ENCODE results near the gene KDM7A. TPM values are rescaled to one million over a fixed set of nuclear protein-coding genes. Genes with fewer than 3 reads are reported as not detected.

KDM7A gene
- total and polyA plus RNA-seq, 2 of the 8 experiments (the other 6 are each of a cell fraction or from before 2014, with no cell fraction given): 2.2 to 12.5 TPM

- Histone ChIP-seq H3K4me2 (ENCODE audit: insufficient read depth in 1 of 2, low read depth in 2 of 2, low read length in 2 of 2) (no peak overlapping the region), H3K9me3 (ENCODE audit: insufficient read depth in 2 of 2, low read depth in 1 of 2, low read length in 1 of 2) (no peaks in the 10 kb centered on the region), H4K8ac (ENCODE audit: extremely low read depth, insufficient read depth, low read length) (no peak overlapping the region), H3K56ac (replicated peaks; ENCODE audit: insufficient read length, low read depth, low read length) (no peak overlapping the region), H3K14ac (ENCODE audit: insufficient read length) (no peak overlapping the region), H2BK20ac (ENCODE audit: low read length) (no peak overlapping the region), H3K18ac (ENCODE audit: extremely low read depth, low read length) (no peak overlapping the region), H2BK12ac (ENCODE audit: low read depth, low read length) (no peak overlapping the region), H3K9ac (replicated peaks in 1 of 4; ENCODE audit: extremely low read depth in 1 of 4, low read depth in 3 of 4, low read length in 3 of 4) (no peak overlapping the region), H3K36me3 (ENCODE audit: control insufficient read depth in 2 of 4, insufficient read depth in 4 of 4, low read length in 3 of 4) (no peaks in the 10 kb centered on the region), H4K91ac (replicated peaks; ENCODE audit: insufficient read length, low read length) (no peak overlapping the region), H3K23me2 (ENCODE audit: low read depth, low read length) (no peaks in the 10 kb centered on the region), H2BK15ac (ENCODE audit: low read length) (no peak overlapping the region; the same call in 1 of the 2 replicates), H2AK5ac (ENCODE audit: low read depth, low read length) (no peak overlapping the region), H3K79me2 (ENCODE audit: control insufficient read depth in 1 of 2, insufficient read depth in 2 of 2, low read length in 2 of 2) (no peaks in the 10 kb centered on the region), H3K79me1 (ENCODE audit: low read depth, low read length) (no peaks in the 10 kb centered on the region), H4K5ac (ENCODE audit: insufficient read length, low read depth, low read length) (no peak overlapping the region), H3K23ac (ENCODE audit: insufficient read length) (no peak overlapping the region), H3K4me3 (ENCODE audit: extremely low read depth in 1 of 4, insufficient read depth in 2 of 4, low read depth in 3 of 4, low read length in 4 of 4) (no peak overlapping the region), H3K27ac (ENCODE audit: low read depth, low read length) (no peak overlapping the region), H3K27me3 (replicated peaks in 1 of 4; ENCODE audit: control insufficient read depth in 3 of 4, extremely low read depth in 1 of 4, insufficient read depth in 3 of 4, low read length in 3 of 4) (no peaks in the 10 kb centered on the region), H3K4me1 (replicated peaks in 1 of 4; ENCODE audit: control insufficient read depth in 3 of 4, insufficient read depth in 4 of 4, low read length in 3 of 4) (no peaks in the 10 kb centered on the region), H2BK5ac (ENCODE audit: low read depth, low read length) (no peak overlapping the region), H2BK120ac (replicated peaks; ENCODE audit: low read depth, low read length) (no peak overlapping the region), H2AFZ (ENCODE audit: low read length) (no peak overlapping the region), H4K20me1 (replicated peaks in 1 of 2; ENCODE audit: control insufficient read depth in 1 of 2, insufficient read depth in 2 of 2, low read length in 2 of 2) (no peaks in the 10 kb centered on the region), H3K4ac (replicated peaks; ENCODE audit: insufficient read length, low read depth, low read length) (no peak overlapping the region)
- DNase-seq (ENCODE audit: low read depth in 1 of 2, low spot score in 2 of 2) (no peak), FAIRE-seq (no peak)
- 88% methylated on average over 3 of the region's 3 CpGs; no CpG with 5 or more reads in 1 of the 2 experiments for WGBS, 2 experiments (ENCODE audit: extremely low coverage in 1 of 2, insufficient coverage in 1 of 2, insufficient read length in 1 of 2, insufficient replicate concordance in 2 of 2, low coverage in 1 of 2, low lambda C conversion rate in 2 of 2, missing lambda C conversion rate in 1 of 2)
- CTCF ChIA-PET (ENCODE audit: partially characterized antibody): interaction anchor here (0.6 kb wide), 1 partner anchor 171 kb away, joined by 3 read pairs; no protein-coding TSS in a partner anchor
- POLR2A ChIA-PET (ENCODE audit: partially characterized antibody): no interaction called here
- TF ChIP-seq E2F6 (IDR thresholded peaks at IDR 0.05): no peak
Measured at GRCh38 chr7:140214075-140214684, 37.4 kb upstream of the KDM7A start.
